GM06990 (cell line): Measurements from ENCODE around the gene BCL3.

Experiments
- DNase-seq: peaks from one replicate; pipeline ENCODE4 v3.0.0-alpha.2; 2011; ENCODE audit not compliant: insufficient read length; ENCODE audit errors: extremely low read depth
- H3K27me3 ChIP-seq: replicated peaks from 2 replicates; pipeline ENCODE4 v1.6.0; 2011; ENCODE audit warnings: low read length; ENCODE audit not compliant: control insufficient read depth, insufficient read depth
- H3K36me3 ChIP-seq: 2 replicates; pipeline ENCODE4 v1.5.1; 2011; ENCODE audit warnings: low read length; ENCODE audit not compliant: control insufficient read depth, insufficient read depth
- H3K4me3 ChIP-seq: replicated peaks from 2 replicates; pipeline ENCODE4 v1.5.1; 2011; ENCODE audit warnings: low read depth, mild to moderate bottlenecking, control low read depth, low read length
- CTCF ChIP-seq: IDR thresholded peaks from 2 replicates; pipeline ENCODE4 v1.5.1; 2011; ENCODE audit warnings: low read length, control low read depth, mild to moderate bottlenecking, inconsistent platforms; ENCODE audit not compliant: insufficient read depth, poor library complexity, severe bottlenecking

The BCL3 gene

GRCh38 chr19:44731081-44731480, 17.4 kb upstream of the BCL3 start:
- no peak for TF ChIP-seq CTCF

GRCh38 chr19:44731622-44732021, 16.9 kb upstream of the BCL3 start:
- no peak for DNase-seq
- H3K27me3 ChIP-seq: no peaks in the 10 kb centered on the region
- no peak overlapping the region for H3K4me3 ChIP-seq
- H3K36me3 ChIP-seq: no peaks in the 10 kb centered on the region
- no peak for TF ChIP-seq CTCF

More at GRCh38 chr19:44731081-44731480, 17.4 kb upstream of the BCL3 start:
- H3K27me3 ChIP-seq: no peaks in the 10 kb centered on the region
- DNase-seq: no peak
- no peak overlapping the region for H3K4me3 ChIP-seq
- no peaks in the 10 kb centered on the region for H3K36me3 ChIP-seq

GRCh38 chr19:44732235-44733014, 16.1 kb upstream of the BCL3 start:
- Histone ChIP-seq H3K36me3 (no peaks in the 10 kb centered on the region), H3K27me3 (no peaks in the 10 kb centered on the region), H3K4me3 (no peak overlapping the region)
- TF ChIP-seq CTCF: no peak
- DNase-seq: no peak

- TF ChIP-seq CTCF: no peak
- no peak overlapping the region for H3K4me3 ChIP-seq
- no peaks in the 10 kb centered on the region for H3K27me3 ChIP-seq
- no peaks in the 10 kb centered on the region for H3K36me3 ChIP-seq
- DNase-seq: no peak
Measured at GRCh38 chr19:44734357-44734756, 14.2 kb upstream of the BCL3 start.

GRCh38 chr19:44735011-44735410, 13.5 kb upstream of the BCL3 start:
- Histone ChIP-seq H3K4me3 (no peak overlapping the region), H3K27me3 (no peaks in the 10 kb centered on the region), H3K36me3 (no peaks in the 10 kb centered on the region)
- no peak for TF ChIP-seq CTCF
- no peak for DNase-seq
